H1 (cell line): Measurements from ENCODE around the gene RAB5A. TPM values are rescaled to one million over a fixed set of nuclear protein-coding genes. Genes with fewer than 3 reads are reported as not detected.

Source experiments
- CTCF ChIA-PET: fragments of 300-600 bp; sonication (Branson Sonifier 250); formaldehyde crosslinking; loops from one replicate; lab custom pipeline; 2021; ENCODE audit not compliant: partially characterized antibody; lab: Charles Lee
- POLR2A ChIA-PET: fragments of 300-600 bp; sonication (Branson Sonifier 250); formaldehyde crosslinking; loops from one replicate; lab custom pipeline; 2021; ENCODE audit warnings: inconsistent platforms; ENCODE audit not compliant: partially characterized antibody; lab: Charles Lee
- DNase-seq, 2 experiments: peaks; one replicate each; pipeline versions ENCODE4 v3.0.0 to v3.0.0-alpha.2; 2010 to 2022; ENCODE audit warnings: low spot score in 2 of 2, low read depth in 1 of 2, mixed read lengths in 1 of 2
- FAIRE-seq: peaks from 2 replicates; lab custom pipeline; 2011; peaks lifted over from hg19 to GRCh38; lab: Jason Lieb, UNC
- H2AFZ ChIP-seq: 2 replicates; pipeline ENCODE4 v1.8.1; 2012; ENCODE audit warnings: low read length, inconsistent platforms
- H2AK5ac ChIP-seq: 2 replicates; pipeline ENCODE4 v1.6.1; 2013; ENCODE audit warnings: low read depth, low read length
- H2BK120ac ChIP-seq: replicated peaks from 2 replicates; pipeline ENCODE3; 2013; ENCODE audit warnings: low read depth, low read length, inconsistent platforms
- H2BK12ac ChIP-seq: 2 replicates; pipeline ENCODE4 v1.6.1; 2013; ENCODE audit warnings: low read depth, low read length
- H2BK15ac ChIP-seq: 2 replicates; pipeline ENCODE4 v1.6.1; 2013; ENCODE audit warnings: low read length
- H2BK20ac ChIP-seq: 2 replicates; pipeline ENCODE4 v1.6.1; 2013; ENCODE audit warnings: low read length
- H2BK5ac ChIP-seq: 2 replicates; pipeline ENCODE4 v1.6.1; 2013; ENCODE audit warnings: low read depth, low read length
- H3K14ac ChIP-seq: 2 replicates; pipeline ENCODE4 v1.6.1; 2013; ENCODE audit warnings: inconsistent platforms; ENCODE audit not compliant: insufficient read length
- H3K18ac ChIP-seq: 2 replicates; pipeline ENCODE4 v1.6.1; 2013; ENCODE audit warnings: low read length; ENCODE audit errors: extremely low read depth
- H3K23ac ChIP-seq: 2 replicates; pipeline ENCODE4 v1.6.1; 2013; ENCODE audit warnings: inconsistent platforms; ENCODE audit not compliant: insufficient read length
- H3K23me2 ChIP-seq: 2 replicates; pipeline ENCODE4 v1.6.1; 2013; ENCODE audit warnings: low read depth, low read length
- H3K27ac ChIP-seq: 2 replicates; pipeline ENCODE4 v1.6.1; 2011; ENCODE audit warnings: low read depth, low read length, inconsistent platforms
- H3K27me3 ChIP-seq, 4 experiments: replicated peaks in 1 of 4; 1 replicate in 1 of 4; 2 replicates in 3 of 4; pipeline versions ENCODE4 v1.6.1 to v1.8.1; 2011 to 2013; ENCODE audit warnings: low read length in 3 of 4, mild to moderate bottlenecking in 3 of 4, inconsistent platforms in 2 of 4, mixed read lengths in 2 of 4, moderate library complexity in 1 of 4; ENCODE audit not compliant: control insufficient read depth in 3 of 4, insufficient read depth in 3 of 4; ENCODE audit errors: extremely low read depth in 1 of 4
- H3K36me3 ChIP-seq, 4 experiments: 2 replicates each; pipeline versions ENCODE4 v1.6.1 to v1.8.1; 2011 to 2013; ENCODE audit warnings: mild to moderate bottlenecking in 4 of 4, low read length in 3 of 4, moderate library complexity in 2 of 4, control low read depth in 1 of 4, inconsistent platforms in 1 of 4; ENCODE audit not compliant: insufficient read depth in 4 of 4, control insufficient read depth in 2 of 4
- H3K4ac ChIP-seq: replicated peaks from 2 replicates; pipeline ENCODE3; 2013; ENCODE audit warnings: low read length, low read depth, mixed read lengths, inconsistent platforms; ENCODE audit not compliant: insufficient read length
- H3K4me1 ChIP-seq, 4 experiments: replicated peaks in 1 of 4; 1 replicate in 1 of 4; 2 replicates in 3 of 4; pipeline versions ENCODE4 v1.6.1 to v1.8.1; 2011 to 2013; ENCODE audit warnings: low read length in 3 of 4, inconsistent platforms in 2 of 4, mixed read lengths in 1 of 4; ENCODE audit not compliant: insufficient read depth in 4 of 4, control insufficient read depth in 3 of 4
- H3K4me2 ChIP-seq, 2 experiments: 2 replicates each; pipeline versions ENCODE4 v1.6.1 to v1.8.1; 2011 to 2013; ENCODE audit warnings: low read depth in 2 of 2, low read length in 2 of 2, control low read depth in 1 of 2, inconsistent platforms in 1 of 2, mild to moderate bottlenecking in 1 of 2; ENCODE audit not compliant: insufficient read depth in 1 of 2
- H3K4me3 ChIP-seq, 4 experiments: fragments of 200-600, 300-600 bp in 1 of 4; sonication (generic), shearing (Covaris generic), sonication (Bioruptor Twin) in 1 of 4; 2 replicates each; pipeline versions ENCODE4 v1.5.1 to v1.8.1; 2011 to 2016; ENCODE audit warnings: low read length in 4 of 4, low read depth in 3 of 4, control low read depth in 2 of 4, inconsistent platforms in 2 of 4, mild to moderate bottlenecking in 2 of 4, mixed read lengths in 1 of 4, moderate library complexity in 1 of 4; ENCODE audit not compliant: insufficient read depth in 2 of 4; ENCODE audit errors: extremely low read depth in 1 of 4
- H3K56ac ChIP-seq: replicated peaks from 2 replicates; pipeline ENCODE3; 2013; ENCODE audit warnings: low read depth, mild to moderate bottlenecking, mixed read lengths, low read length, inconsistent platforms; ENCODE audit not compliant: insufficient read length
- H3K79me1 ChIP-seq: 2 replicates; pipeline ENCODE4 v1.6.1; 2013; ENCODE audit warnings: low read depth, low read length, control low read depth
- H3K79me2 ChIP-seq, 2 experiments: 2 replicates each; pipeline versions ENCODE4 v1.6.1 to v1.8.1; 2012 to 2013; ENCODE audit warnings: low read length in 2 of 2, mild to moderate bottlenecking in 2 of 2, inconsistent platforms in 1 of 2; ENCODE audit not compliant: insufficient read depth in 2 of 2, control insufficient read depth in 1 of 2
- H3K9ac ChIP-seq, 4 experiments: replicated peaks in 1 of 4; 1 replicate in 1 of 4; 2 replicates in 3 of 4; pipeline versions ENCODE4 v1.6.1 to v1.8.1; 2011 to 2013; ENCODE audit warnings: low read depth in 3 of 4, low read length in 3 of 4, control low read depth in 2 of 4, mild to moderate bottlenecking in 2 of 4, moderate library complexity in 2 of 4, inconsistent platforms in 1 of 4; ENCODE audit errors: extremely low read depth in 1 of 4
- H3K9me3 ChIP-seq, 2 experiments: 2 replicates each; pipeline versions ENCODE4 v1.6.1 to v1.8.1; 2012 to 2013; ENCODE audit warnings: mild to moderate bottlenecking in 2 of 2, moderate library complexity in 2 of 2, control low read depth in 1 of 2, inconsistent platforms in 1 of 2, low read depth in 1 of 2, low read length in 1 of 2, mixed read lengths in 1 of 2; ENCODE audit not compliant: insufficient read depth in 2 of 2
- H4K20me1 ChIP-seq, 2 experiments: replicated peaks in 1 of 2; 2 replicates each; pipeline versions ENCODE3 to v1.8.1; 2011 to 2013; ENCODE audit warnings: inconsistent platforms in 2 of 2, low read length in 2 of 2, mild to moderate bottlenecking in 1 of 2; ENCODE audit not compliant: insufficient read depth in 2 of 2, control insufficient read depth in 1 of 2
- H4K5ac ChIP-seq: 2 replicates; pipeline ENCODE4 v1.6.1; 2013; ENCODE audit warnings: low read length, low read depth, mixed read lengths, inconsistent platforms; ENCODE audit not compliant: insufficient read length
- H4K8ac ChIP-seq: 2 replicates; pipeline ENCODE4 v1.8.0; 2013; ENCODE audit warnings: mild to moderate bottlenecking, moderate library complexity, low read length, inconsistent platforms; ENCODE audit not compliant: insufficient read depth; ENCODE audit errors: extremely low read depth
- H4K91ac ChIP-seq: replicated peaks from 2 replicates; pipeline ENCODE3; 2013; ENCODE audit warnings: low read length, mixed read lengths, inconsistent platforms; ENCODE audit not compliant: insufficient read length
- RNF2 ChIP-seq: fragments of 200-900, 300-1000 bp; sonication (generic); IDR thresholded peaks from 2 replicates; pipeline ENCODE4 v1.7.1; 2016; ENCODE audit warnings: borderline replicate concordance, low read depth, mild to moderate bottlenecking, antibody characterized with exemption, low read length; ENCODE audit not compliant: poor library complexity, severe bottlenecking; ENCODE audit errors: missing control alignments
- WGBS, 2 experiments: shearing (Covaris generic) in 1 of 2; methylation state at CpG; one replicate each; pipeline versions ENCODE4 v1.1.6 to v1.1.7; 2013 to 2015; ENCODE audit warnings: low lambda C conversion rate in 2 of 2, mixed read lengths in 2 of 2, inconsistent platforms in 1 of 2, low coverage in 1 of 2, missing lambda C conversion rate in 1 of 2; ENCODE audit not compliant: insufficient replicate concordance in 2 of 2, insufficient coverage in 1 of 2, insufficient read length in 1 of 2; ENCODE audit errors: extremely low coverage in 1 of 2, missing lambda C conversion rate in 1 of 2; 5-methylcytosine and 5-hydroxymethylcytosine counted together
- polyA plus RNA-seq, 7 experiments: library from polyadenylated mRNA; depleted of rRNA in 3 of 7; stranded (reverse) in 5 of 7; unstranded in 2 of 7; fragments of >200 nt in 5 of 7; fragments of 200-250 nt in 2 of 7; gene quantifications; 1 replicate in 5 of 7; 2 replicates in 1 of 7; 4 replicates in 1 of 7; pipeline versions ENCODE4 v1.2.1 to v1.2.3, GENCODE V29; 2011 to 2013; ENCODE audit warnings: missing spikeins in 2 of 7, mixed read lengths in 2 of 7
- total RNA-seq: library from RNA; stranded (reverse); fragmentation: NEBNext Ultra II Directional; extraction: Animal tissue kit (Norgen Biotek cat#: 25700); gene quantifications from 2 replicates; pipeline ENCODE4 v1.2.1, GENCODE V29; 2021

Gene RAB5A
- total and polyA plus RNA-seq, 2 of the 8 experiments (the other 6 are each of a cell fraction or from before 2014, with no cell fraction given): 22.4 to 77.7 TPM

DNA sequence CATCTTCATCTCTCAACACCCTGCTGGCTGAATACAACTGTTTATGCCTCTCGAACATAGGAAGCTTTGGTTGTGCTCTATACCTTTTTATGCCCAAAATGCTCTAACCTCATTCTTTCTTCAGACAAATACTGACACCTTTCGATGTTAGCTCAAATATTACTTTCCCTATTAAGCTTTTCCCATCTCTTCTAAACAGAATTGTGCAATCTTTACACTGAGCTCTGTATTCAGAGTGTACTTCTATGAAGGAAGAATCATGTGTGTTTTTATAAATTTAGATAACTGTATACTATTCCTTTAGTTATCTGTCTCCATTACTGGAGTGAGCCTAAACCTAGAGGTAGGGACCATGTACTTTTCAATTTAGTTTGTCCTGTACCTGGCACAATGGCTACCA, 14.5 kb upstream of the RAB5A start:
- Histone ChIP-seq H3K4me2 (no peak overlapping the region), H2BK12ac (no peak overlapping the region), H2AK5ac (no peak overlapping the region), H4K91ac (no peak overlapping the region), H3K36me3 (no peaks in the 10 kb centered on the region), H2BK5ac (no peak overlapping the region), H3K56ac (no peak overlapping the region), H2BK15ac (no peak overlapping the region), H3K79me2 (no peaks in the 10 kb centered on the region), H4K5ac (no peak overlapping the region), H3K14ac (no peak overlapping the region), H2BK120ac (no peak overlapping the region), H3K23me2 (no peaks in the 10 kb centered on the region; the same call in 1 of the 2 replicates), H3K4ac (no peak overlapping the region), H4K8ac (no peak overlapping the region), H3K79me1 (no peaks in the 10 kb centered on the region), H3K4me1 (no peaks in the 10 kb centered on the region), H2AFZ (no peak overlapping the region), H3K18ac (no peak overlapping the region), H3K9me3 (no peaks in the 10 kb centered on the region), H3K27me3 (no peaks in the 10 kb centered on the region), H3K23ac (no peak overlapping the region), H3K27ac (no peak overlapping the region), H2BK20ac (no peak overlapping the region), H4K20me1 (no peaks in the 10 kb centered on the region), H3K4me3 (no peak overlapping the region), H3K9ac (no peak overlapping the region)
- FAIRE-seq (no peak), DNase-seq (no peak)
- ChIA-PET POLR2A (no interaction called here), CTCF (interaction anchor here (1.1 kb wide), 1 partner anchor 108 kb away, joined by 3 read pairs; the partner anchor contains the start of gene KAT2B)
- 83% methylated on average over 2 of the region's 2 CpGs; no CpG with 5 or more reads in 1 of the 2 experiments for WGBS, 2 experiments
- no peak for TF ChIP-seq RNF2
